ENCODE data around the gene OR5K2.

OR5K2 gene

DNA sequence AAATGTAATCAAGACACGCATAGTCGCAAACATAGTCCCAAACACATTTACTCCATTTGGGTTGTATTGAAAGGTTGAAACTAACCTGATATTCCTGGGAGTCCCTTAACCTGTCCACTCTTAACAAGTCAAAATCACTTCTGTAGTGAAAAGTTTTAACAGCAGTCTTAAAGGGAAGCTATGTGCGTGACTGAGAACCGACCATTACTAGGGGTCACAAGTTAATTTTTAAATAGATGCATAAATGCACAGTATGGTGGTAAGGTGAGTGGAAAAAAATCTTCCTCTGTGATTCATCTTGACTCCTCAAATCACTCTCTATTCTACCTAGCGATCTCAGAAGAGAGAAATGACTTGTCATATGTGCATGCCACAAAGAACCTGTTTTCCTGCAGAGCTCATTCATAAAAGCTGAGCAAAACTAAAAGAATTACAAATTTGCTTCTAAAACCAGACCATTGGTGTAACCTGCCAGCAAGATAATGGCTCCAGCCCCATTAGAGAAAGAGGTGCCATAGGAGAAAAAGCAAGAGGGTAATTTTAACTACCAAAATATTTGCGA, 39.1 kb downstream of the OR5K2 start:
- H3K9me3 ChIP-seq (ENCODE audit: control insufficient read depth in 1 of 2, low read length in 2 of 2) = no peaks in the 10 kb centered on the region
- H3K4me3 ChIP-seq (ENCODE audit: low read depth in 1 of 2, low read length in 2 of 2) = no peak overlapping the region
- no peaks in the 10 kb centered on the region for H3K36me3 ChIP-seq (ENCODE audit: control insufficient read depth in 1 of 2, insufficient read depth in 2 of 2, low read length in 2 of 2)
- no peaks in the 10 kb centered on the region for H3K4me1 ChIP-seq (ENCODE audit: control insufficient read depth in 1 of 2, insufficient read depth in 2 of 2, low read length in 2 of 2)
- peak overlapping the region; percentile 1 for H3K27ac ChIP-seq (ENCODE audit: low read length)
- H3K27me3 ChIP-seq (ENCODE audit: low read depth, low read length) = no peaks in the 10 kb centered on the region

- no peaks in the 10 kb centered on the region for H3K9me3 ChIP-seq (ENCODE audit: control insufficient read depth in 1 of 2, low read length in 2 of 2)
- H3K4me1 ChIP-seq (ENCODE audit: control insufficient read depth in 1 of 2, insufficient read depth in 2 of 2, low read length in 2 of 2) = no peaks in the 10 kb centered on the region
These were observed 42.9 kb downstream of the OR5K2 start for GRCh38 chr3:98540346-98540745.

GRCh38 chr3:98541695-98542094, 44.2 kb downstream of the OR5K2 start:
- H3K4me1 ChIP-seq (ENCODE audit: control insufficient read depth in 1 of 2, insufficient read depth in 2 of 2, low read length in 2 of 2) = no peaks in the 10 kb centered on the region
- no peaks in the 10 kb centered on the region for H3K27me3 ChIP-seq (ENCODE audit: low read depth, low read length)
- no peak overlapping the region for H3K27ac ChIP-seq (ENCODE audit: low read length)
- no peak overlapping the region for H3K4me3 ChIP-seq (ENCODE audit: low read depth in 1 of 2, low read length in 2 of 2)
- no peaks in the 10 kb centered on the region for H3K9me3 ChIP-seq (ENCODE audit: control insufficient read depth in 1 of 2, low read length in 2 of 2)
- H3K36me3 ChIP-seq (ENCODE audit: control insufficient read depth in 1 of 2, insufficient read depth in 2 of 2, low read length in 2 of 2) = no peaks in the 10 kb centered on the region

More at GRCh38 chr3:98540346-98540745, 42.9 kb downstream of the OR5K2 start:
- H3K27me3 ChIP-seq (ENCODE audit: low read depth, low read length) = no peaks in the 10 kb centered on the region
- H3K27ac ChIP-seq (ENCODE audit: low read length) = no peak overlapping the region
- no peak overlapping the region for H3K4me3 ChIP-seq (ENCODE audit: low read depth in 1 of 2, low read length in 2 of 2)
- H3K36me3 ChIP-seq (ENCODE audit: control insufficient read depth in 1 of 2, insufficient read depth in 2 of 2, low read length in 2 of 2) = no peaks in the 10 kb centered on the region

GRCh38 chr3:98542623-98543022, 45.1 kb downstream of the OR5K2 start:
- Histone ChIP-seq H3K36me3 (ENCODE audit: control insufficient read depth in 1 of 2, insufficient read depth in 2 of 2, low read length in 2 of 2) (no peaks in the 10 kb centered on the region), H3K27me3 (ENCODE audit: low read depth, low read length) (no peaks in the 10 kb centered on the region), H3K4me1 (ENCODE audit: control insufficient read depth in 1 of 2, insufficient read depth in 2 of 2, low read length in 2 of 2) (no peaks in the 10 kb centered on the region), H3K4me3 (ENCODE audit: low read depth in 1 of 2, low read length in 2 of 2) (no peak overlapping the region), H3K9me3 (ENCODE audit: control insufficient read depth in 1 of 2, low read length in 2 of 2) (no peaks in the 10 kb centered on the region), H3K27ac (ENCODE audit: low read length) (no peak overlapping the region)

DNA sequence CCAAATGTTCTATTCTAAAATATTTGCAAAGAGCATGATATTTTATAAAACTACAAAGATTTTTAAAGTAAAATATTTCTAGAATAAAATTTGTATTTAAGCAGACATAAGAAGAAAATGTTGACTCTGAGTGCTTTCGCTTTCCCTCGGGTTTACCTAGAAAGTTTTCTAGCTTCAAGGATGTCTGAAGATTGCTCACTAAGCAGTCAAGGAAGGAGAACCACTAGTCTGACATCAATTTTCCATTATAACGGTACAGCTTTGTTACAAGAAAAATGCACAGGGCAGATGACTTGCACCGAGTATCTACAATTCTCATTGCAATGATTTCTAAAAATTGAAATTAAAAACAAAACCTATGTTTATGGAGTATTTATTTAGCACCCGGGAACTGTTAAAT, 48.5 kb downstream of the OR5K2 start:
- H3K9me3 ChIP-seq (ENCODE audit: control insufficient read depth in 1 of 2, low read length in 2 of 2) = no peaks in the 10 kb centered on the region
- H3K4me1 ChIP-seq (ENCODE audit: control insufficient read depth in 1 of 2, insufficient read depth in 2 of 2, low read length in 2 of 2) = no peaks in the 10 kb centered on the region
- no peaks in the 10 kb centered on the region for H3K36me3 ChIP-seq (ENCODE audit: control insufficient read depth in 1 of 2, insufficient read depth in 2 of 2, low read length in 2 of 2)
- H3K27me3 ChIP-seq (ENCODE audit: low read depth, low read length) = no peaks in the 10 kb centered on the region
- H3K27ac ChIP-seq (ENCODE audit: low read length) = no peak overlapping the region
- H3K4me3 ChIP-seq (ENCODE audit: low read depth in 1 of 2, low read length in 2 of 2) = no peak overlapping the region

Data from muscle layer of duodenum (tissue), 2 donors.